Measurements from ENCODE around the gene CCR4.

DNA sequence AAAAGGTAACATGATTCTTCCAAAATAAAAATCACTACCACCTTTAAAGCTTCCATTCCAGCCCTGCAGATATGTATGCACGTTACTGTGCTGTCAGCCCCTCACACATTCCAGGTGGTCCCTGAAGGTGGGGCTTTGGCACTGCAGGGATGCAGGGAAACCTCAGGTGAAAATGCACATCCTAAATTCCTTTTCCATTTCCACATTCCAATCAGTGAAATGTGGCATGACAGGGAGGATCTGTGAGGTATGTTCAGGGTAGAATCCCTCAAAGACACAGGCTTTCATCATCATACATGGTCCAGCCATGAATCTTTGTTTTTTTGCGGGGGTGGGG, 45.3 kb downstream of the CCR4 start:
- TF ChIP-seq CTCF (conservative IDR thresholded peaks at IDR 0.05; ENCODE audit: low read depth, low read length) (no peak), POLR2A (IDR thresholded peaks at IDR 0.05; ENCODE audit: low read depth, low read length) (no peak), MAZ (IDR thresholded peaks at IDR 0.05; ENCODE audit: borderline replicate concordance, low read depth, low read length) (no peak), CEBPB (IDR thresholded peaks at IDR 0.05; ENCODE audit: low read depth, low read length) (no peak), SMC3 (IDR thresholded peaks at IDR 0.05; ENCODE audit: low read depth, low read length) (no peak), RCOR1 (IDR thresholded peaks at IDR 0.05; ENCODE audit: insufficient replicate concordance, low read length) (no peak), MXI1 (IDR thresholded peaks at IDR 0.05; ENCODE audit: borderline replicate concordance, low read depth, low read length) (no peak), BHLHE40 (IDR thresholded peaks at IDR 0.05; ENCODE audit: low read depth, low read length) (no peak)
